GM18511 (cell line): ENCODE results near the gene PPARD.
"Not testable (repeated sequence)": the region's sequence is repeated elsewhere in the genome, so short reads cannot be mapped to it uniquely, and the experiment has no call there.

ENCODE experiments used
- ATAC-seq: cut with Tn5 transposase; IDR thresholded peaks from one replicate; pipeline ENCODE4 v1.9.1; 2021; ENCODE audit warnings: mild to moderate bottlenecking, moderate library complexity; ENCODE audit not compliant: unreplicated experiment

Gene PPARD

DNA sequence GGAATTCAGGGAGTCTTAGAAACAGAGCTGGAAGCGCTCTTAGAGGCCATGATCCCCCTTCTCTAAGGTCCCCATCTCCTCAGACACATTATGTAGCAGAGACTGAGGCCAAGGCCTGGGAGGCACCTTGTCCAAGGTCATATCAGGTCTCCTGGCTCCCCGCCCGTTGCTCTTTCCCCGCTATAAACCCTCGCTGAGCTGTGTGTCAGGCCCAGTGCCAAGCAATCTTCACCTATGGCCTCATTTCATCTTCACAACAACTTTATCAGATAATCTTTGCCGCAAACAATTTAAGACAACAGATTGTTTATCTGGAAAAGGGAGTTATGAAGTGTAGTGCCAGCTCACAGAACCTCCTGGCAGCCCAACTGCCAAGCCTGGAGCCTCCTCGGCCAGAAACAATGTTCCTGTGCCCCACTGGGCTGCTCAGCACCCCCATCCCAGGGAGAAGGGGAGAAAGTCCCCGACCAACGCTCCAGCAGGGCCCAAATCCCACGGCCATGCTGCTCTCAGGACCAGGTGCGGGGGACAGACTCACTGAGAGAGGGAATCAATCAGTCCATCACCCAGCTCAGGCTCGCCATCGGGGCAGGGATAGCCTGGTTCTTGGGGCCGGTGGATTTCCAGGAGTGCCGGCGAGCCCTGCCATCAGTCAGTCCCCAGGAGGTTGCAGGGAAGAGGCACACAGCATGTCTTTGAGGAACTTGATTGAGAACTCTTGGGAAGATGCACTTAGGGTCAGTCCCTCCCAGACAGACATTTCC lies 92.9 kb downstream of the PPARD start:
- ATAC-seq = no peak

DNA sequence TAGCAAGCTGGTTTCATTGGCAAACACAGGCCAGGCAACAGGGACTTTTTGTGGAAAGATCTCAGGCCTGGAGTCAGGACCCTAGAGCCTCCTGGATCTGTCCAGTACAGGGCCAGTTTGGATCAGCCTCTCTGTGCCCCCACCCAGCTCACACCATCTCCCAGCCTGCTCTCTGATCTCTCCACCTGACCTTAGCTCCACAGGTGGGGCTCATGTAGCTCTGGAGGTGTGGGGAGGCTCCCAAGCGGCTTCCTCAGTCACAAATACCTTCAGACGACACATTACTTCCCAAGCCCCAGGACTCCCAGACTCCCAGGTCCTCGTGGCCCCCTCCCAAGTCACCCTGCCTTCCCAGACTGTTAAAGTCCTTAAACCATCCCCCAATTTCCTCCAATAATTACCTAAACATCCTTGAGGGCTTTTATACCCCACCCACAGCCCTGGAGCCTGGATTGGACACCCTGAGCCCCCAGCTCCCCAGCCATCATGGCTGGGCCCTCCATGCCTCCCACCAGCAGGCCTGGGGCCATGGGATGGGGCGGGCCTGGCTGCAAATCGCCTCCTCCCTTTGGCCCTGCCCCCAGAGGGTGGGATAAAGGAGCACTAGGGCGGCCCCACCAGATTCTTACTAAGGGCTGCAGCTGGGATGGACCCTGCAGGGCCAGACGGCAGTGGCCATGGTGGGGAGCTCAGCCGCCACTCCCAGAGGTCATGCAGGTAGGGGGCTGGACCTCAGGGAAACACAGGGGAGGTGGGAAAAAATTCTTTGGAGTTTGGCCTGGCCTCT lies 93.9 kb downstream of the PPARD start:
- ATAC-seq = no peak

DNA sequence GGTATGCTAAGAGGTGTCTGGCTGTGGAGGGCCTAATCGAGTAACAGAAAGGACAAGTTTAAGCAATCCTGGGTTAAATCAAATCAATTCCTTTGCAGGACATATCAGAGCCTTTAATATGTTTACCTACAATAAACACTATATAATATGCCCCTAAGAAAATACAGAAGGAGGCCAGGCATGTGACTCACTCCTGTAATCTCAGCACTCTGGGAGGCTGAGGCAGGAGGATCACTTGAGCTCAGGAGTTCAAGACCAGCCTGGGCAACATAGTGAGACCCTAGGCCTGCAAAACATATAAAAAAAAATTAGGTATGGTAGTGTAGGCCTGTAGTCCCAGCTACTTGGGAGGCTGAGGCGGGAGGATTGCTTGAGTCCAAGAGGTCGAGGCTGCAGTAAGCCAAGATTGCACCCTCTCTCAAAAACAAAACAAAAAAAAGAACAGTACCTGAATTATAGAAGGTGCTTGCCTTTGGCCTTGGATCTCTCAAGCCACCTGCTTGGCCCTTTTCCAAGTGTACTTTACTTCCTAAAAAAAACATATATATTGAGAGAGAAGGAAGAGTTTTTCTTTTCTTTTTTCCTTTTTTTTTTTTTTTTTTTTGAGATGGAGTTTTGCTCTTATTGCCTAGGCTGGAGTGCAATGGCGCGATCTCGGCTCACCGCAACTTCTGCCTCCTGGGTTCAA lies 96.2 kb downstream of the PPARD start:
- ATAC-seq = not testable (repeated sequence)

DNA sequence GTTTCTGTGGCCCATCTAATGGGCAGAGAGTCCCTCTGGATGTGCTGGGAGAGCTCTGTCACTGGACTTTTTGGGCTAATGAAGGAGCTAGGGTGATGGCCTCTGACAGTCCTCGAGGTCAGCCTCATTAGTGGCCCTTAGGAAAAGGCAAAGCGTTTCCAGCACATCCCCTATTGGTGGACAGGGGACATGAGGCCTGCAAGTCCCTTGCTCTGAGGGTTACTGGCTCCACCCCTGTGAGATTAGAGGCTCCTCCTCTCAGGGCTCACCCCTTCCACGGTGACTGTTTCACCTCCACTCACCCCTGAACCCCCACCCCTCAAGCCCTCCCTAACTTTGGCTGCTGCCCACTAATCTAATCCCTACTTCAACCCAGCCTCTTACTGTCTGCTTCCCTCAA lies 97.0 kb downstream of the PPARD start:
- no peak for ATAC-seq

DNA sequence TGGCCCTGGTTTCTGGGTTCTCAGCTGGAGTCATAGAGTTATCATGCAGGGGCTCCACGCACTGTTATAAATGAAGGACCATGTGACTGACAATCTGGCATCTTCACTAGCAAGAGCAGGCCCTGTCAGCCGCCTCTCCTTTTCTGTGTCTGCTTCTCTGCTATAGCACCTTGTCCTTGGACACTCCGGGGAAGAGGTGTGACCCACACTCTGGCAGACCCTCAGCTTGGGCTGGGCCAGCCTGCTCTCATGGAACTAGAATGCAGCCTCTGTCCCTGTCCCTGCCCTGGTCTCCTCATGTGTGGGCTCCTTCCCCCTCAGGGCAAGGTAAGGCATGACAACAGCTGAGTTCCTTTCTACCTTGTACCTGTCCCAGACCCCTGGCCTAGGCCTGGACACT lies 98.8 kb downstream of the PPARD start:
- no peak for ATAC-seq

DNA sequence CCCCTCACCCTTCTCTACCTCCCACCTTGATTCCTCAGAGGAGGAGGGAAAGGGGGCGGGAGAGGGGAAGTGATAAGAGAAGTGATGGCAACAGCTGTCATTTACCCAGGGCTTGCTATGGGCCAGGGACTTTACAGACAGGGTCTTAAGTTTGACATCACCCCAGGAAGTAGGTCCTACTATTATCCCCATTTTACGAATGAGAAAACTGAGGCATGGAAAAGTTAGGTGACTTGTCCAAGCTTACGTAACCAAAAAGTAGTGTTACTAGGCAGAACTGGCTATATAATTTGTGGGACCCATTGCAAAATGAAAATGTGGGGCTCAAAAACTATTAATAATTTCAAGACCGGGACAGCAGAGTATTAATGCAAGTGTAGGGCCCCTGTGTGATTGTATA lies 99.3 kb downstream of the PPARD start:
- no peak for ATAC-seq

DNA sequence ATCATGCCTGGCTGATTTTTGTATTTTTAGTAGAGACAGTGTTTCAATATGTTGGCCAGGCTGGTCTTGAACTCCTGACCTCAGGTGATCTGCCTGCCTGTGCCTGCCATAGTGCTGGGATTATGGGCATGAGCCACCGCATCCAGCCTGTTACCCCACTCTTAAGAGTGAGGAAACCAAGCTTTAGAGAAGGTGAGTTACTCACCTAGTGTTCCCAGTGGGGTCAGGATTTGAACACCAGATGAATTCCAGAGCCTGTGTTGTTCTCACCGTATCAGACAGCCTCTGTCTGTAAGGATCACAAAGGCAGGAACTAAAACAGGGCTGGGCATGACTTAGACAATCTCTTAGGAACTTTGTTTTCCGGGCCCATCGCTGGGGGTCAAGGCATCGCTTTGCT lies 100.3 kb downstream of the PPARD start:
- no peak for ATAC-seq

DNA sequence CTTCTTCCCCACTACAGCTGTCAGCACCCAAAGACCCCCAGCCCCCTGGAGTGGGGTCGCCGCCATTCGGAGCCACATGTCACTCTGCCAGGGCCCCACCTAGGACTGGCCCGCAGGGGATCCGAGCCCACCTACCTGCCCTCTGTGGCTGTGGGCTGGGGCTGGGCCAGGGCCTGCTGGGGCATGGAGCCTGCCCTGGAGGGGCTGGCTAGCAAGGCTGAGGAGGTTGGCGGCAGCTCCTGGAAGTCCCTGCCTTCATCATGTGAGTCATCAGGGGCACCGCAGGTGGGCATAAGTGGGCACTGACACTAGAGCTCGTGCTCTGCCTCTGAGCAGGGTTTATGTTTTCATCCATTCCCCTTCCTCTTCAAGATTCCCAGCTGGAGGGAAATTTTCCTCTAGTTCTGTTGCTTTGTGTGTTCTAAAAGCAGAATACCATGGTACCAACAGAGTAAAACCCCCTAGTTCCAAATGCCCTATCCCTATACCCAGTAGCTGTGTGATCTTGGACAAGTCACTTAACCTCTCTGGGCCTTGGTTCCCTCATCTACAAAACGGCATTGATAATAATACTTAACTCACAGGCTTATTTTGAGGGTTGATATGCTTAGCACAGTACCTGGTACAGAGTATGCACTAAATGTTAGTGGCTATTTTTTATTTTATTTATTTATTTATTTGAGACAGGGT lies 101.1 kb downstream of the PPARD start:
- ATAC-seq = no peak

DNA sequence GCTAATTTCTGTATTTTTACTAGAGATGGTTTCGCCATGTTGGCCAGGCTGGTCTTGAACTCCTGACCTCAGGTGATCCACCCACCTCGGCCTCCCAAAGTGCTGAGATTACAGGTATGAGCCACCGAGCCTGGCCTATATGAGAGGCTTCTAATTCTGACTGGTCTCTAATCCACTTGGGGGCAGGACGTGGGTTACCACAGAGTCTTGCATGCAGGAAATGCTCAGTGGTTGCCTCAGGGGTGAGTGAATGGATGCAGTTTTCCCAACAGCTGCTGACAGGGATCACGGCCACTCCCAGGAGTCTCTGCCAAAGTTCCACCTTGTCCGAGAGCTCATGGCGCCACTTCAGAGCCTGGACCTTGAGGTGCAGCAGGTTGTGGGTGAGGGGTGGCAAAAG lies 103.3 kb downstream of the PPARD start:
- ATAC-seq = no peak

DNA sequence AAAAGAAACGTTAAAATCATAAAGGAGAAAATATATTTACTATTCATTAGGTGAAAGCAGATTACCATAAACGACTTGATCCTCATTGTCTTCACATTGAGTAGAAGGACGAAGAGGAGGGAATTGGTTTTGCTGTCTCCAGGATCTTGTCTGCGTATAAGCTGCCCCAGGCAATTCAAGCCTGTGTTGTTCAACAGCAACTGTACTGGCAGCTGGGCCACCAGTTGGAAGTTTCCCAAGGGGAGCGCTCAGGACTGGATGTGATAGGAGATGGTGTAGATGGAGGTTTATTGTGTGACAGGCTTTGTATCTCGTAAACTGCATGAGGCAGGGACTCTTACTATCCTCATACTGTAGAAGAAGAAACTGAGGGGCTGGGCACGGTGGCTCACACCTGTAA lies 105.8 kb downstream of the PPARD start:
- no peak for ATAC-seq

DNA sequence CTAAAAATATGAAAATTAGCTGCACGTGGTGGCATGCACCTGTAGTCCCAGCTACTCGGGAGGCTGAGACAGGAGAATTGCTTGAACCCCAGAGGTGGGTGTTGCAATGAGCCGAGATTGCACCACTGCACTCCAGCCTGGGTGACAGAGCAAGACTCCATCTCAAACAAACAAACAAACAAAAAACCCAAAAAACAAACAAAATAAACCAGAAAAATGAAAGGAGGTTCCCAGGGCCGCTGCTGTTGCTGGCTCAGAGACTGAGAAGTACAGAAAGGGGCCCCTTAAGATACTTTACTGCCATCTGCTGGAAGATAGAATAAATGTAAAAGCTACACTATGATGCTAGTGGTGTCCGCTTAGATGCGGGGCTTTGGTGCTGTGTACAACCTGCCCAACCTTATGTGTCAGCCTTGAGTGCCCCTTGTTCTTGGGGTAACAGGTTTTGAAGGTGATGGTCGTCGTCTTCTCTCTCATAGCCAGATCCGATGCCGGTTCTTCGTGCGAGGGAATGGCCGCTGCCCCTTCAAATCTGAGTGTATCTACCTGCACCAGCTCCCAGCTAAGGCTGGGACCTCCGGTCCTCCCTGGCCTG lies 107.0 kb downstream of the PPARD start:
- ATAC-seq = peak; percentile 44

DNA sequence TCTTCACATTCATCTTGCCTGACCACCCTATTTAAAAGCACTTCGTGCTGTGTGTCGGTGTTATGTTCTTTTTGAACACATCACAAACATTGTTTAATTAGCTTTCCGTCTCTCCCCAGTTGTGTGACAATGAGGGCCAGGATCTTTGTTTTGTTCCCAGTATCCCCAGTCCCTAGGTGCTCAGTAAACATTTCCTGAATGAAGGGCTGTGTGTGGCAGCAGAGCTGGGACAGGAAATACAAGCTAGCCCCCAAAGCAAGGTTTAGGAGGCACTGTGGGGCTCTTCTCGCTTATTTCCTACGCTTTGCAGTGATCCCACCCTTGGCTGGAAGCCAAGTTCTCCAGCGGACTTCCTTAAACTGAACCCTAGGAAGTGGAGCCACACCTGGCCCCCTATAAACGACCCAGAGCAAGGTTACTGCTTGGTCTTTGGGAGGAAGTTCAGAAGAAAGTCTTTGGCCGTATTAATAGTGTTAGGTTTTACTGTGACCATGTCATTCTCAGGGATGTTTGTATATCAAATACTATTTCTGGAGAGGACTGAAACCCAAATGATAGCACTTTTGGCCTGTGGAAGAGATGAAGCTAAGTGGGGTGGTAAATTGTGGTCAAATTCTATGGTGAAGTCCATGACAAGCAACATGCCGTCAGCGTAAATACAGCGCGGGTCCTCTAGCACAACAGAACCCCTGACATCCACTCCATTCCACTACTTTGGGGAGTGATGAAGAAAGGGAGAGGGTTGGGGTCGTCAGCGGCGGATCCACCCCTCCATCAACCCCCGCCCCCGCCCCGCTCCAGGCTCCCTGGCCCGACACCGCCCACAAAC lies 109.2 kb downstream of the PPARD start:
- peak; percentile 15 for ATAC-seq

DNA sequence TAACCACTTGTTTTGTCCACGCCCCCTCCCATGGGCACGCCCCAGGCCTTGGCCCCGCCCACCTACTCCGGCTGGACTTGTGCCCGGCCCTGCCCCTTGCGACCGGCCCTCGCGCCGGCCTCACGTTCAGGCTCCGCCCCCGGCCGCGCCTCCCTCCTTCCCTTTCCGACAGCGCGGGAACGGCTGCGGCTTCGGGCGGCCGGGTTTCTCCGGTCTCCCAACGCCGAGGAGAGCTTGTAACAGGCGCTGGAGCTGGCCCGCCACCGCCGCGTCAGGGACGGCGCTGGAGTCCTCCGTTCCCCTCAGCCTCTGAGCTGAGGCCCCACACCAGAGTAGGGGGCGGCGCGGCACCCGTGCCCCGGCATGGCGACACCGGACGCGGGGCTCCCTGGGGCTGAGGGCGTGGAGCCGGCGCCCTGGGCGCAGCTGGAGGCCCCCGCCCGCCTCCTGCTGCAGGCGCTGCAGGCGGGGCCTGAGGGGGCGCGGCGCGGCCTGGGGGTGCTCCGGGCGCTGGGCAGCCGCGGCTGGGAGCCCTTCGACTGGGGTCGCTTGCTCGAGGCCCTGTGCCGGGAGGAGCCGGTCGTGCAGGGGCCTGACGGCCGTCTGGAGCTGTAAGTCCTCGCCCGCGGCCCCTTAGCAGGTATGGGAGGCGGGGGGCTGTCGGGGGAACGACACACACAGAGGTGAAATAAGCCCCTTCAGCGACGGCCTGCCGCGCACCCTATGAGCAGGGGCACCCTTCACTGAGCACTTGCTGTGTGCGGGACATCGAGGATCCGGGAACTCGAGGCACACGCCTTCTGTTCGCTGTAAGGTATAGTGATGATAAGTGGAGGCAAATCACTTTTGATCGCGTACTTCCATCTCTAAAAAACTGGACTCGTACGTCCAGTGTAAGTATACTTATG lies 110.1 kb downstream of the PPARD start, which contains the start of gene FANCE:
Gene FANCE (plus strand): TSS at position 156 of the 908 bp plus-strand sequence. CDS start 208 bp downstream, at position 364.
- peak; percentile 93 for ATAC-seq

DNA sequence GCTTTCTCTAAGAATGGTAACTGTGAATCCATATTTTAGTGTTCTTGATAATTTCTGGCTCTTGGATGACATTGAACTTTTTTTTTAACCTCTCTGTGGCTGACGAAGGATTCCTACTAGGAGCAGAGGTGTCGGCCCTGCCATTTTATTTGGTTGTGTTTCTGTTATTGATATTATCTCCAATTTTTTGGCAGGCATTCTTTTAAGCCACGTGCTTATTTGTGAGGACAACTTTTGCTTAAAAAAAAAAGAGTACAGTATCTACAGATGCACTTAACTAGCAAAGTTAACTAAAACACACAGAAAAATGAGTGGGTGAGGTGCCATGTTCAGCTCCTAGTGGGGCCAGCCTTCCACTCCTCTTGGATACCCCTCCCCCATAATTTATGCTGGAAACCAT lies 110.9 kb downstream of the PPARD start:
- ATAC-seq = no peak

DNA sequence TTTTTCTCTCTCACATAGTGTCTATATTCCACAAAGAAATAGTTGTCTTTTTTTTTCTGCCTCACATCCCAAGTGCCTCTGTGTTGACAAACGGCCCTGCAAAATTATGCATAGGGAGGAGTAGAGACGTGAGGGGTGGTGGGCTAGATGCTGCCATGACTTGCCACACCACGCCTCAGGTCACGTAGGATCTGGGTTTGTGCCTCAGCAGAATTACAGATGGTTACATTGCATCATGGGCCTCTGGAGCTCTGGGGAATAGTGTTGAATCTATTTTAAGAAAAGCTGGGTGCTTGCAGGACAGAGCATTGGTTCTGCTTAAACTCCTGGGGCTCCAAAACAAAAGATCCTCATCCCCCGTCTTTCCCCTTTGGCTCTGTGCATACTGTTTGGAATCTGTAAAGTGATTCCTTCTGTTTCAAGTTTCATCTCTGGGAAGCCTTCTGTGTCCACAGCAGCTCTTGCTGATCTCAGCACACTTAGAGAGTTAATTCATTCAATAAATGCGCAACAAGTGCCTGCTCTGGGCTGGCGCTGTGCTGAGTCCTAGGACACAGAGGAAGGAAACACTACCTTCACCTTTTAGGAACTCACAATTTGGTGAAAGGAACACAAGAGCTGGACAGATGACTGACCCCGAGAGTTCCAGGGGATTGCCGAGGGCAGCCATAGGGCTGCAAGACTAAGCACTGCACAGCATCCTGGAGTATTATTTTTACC lies 112.2 kb downstream of the PPARD start:
- ATAC-seq = no peak

DNA sequence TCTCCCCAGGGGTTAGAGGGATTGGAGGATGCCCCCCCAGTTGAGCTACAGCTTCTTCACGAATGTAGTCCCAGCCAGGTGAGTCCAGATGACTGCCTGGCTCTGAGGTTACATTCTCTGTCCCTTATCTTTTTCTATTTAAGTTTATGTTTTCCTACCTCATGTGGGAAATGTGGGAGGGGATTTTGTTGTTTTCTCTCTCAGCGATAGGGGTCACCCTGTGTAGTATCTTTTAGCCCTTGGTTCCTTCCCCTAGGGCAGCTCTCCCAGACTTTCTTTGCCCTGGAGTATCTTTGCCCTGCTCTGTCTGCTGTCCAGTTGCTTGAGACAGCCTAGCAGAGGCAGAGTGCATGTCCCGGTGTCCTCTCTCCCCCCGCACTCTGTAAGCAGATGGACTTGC lies 115.5 kb downstream of the PPARD start:
- ATAC-seq = no peak

DNA sequence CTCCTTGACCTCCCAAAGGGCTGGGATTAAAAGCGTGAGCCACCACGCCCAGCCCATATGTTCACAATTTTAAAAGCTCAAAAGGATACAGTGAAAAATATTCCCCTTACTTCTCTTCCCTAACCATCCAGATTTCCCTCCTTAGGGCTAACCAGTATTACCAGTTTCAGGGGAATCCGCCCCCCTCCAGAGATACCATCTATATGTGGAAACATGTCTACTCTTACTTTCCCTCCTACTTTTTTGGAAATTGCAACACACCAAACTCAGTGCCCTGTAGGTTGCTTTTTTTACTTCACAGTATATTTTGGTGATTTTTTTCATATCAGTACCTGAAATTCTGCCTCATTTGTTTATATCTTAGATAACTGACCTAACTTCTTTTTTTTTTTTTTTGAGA lies 118.9 kb downstream of the PPARD start:
- no peak for ATAC-seq

DNA sequence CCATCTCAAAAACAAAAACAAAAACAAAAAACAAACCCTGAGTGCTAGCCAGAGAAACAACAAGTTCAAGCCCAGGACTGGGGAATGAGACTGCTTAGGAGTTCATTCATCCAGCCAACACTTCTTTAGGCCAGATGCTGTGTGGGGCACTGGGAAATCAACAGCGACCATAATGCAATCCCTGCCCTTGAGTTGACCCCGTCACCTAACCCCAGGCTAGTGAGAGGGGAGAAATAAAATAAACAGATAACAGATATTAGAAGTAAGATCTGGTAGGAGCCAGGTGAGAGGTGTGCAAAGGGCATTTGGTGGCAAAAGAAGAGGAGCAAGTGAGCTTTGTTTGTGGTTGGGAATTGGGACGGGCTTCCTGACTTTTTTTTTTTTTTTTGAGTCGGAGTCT lies 120.9 kb downstream of the PPARD start:
- ATAC-seq = no peak
